ENCODE results near the gene SCD.

DNA sequence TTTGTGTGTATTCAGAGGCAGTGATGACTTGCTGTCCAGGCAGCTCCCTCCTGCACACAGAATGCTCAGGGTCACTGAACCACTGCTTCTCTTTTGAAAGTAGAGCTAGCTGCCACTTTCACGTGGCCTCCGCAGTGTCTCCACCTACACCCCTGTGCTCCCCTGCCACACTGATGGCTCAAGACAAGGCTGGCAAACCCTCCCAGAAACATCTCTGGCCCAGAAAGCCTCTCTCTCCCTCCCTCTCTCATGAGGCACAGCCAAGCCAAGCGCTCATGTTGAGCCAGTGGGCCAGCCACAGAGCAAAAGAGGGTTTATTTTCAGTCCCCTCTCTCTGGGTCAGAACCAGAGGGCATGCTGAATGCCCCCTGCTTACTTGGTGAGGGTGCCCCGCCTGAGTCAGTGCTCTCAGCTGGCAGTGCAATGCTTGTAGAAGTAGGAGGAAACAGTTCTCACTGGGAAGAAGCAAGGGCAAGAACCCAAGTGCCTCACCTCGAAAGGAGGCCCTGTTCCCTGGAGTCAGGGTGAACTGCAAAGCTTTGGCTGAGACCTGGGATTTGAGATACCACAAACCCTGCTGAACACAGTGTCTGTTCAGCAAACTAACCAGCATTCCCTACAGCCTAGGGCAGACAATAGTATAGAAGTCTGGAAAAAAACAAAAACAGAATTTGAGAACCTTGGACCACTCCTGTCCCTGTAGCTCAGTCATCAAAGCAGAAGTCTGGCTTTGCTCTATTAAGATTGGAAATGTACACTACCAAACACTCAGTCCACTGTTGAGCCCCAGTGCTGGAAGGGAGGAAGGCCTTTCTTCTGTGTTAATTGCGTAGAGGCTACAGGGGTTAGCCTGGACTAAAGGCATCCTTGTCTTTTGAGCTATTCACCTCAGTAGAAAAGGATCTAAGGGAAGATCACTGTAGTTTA is 15.8 kb downstream of the SCD start:
- TF ChIP-seq POLR2A (IDR thresholded peaks at IDR 0.05) = no peak
- TF ChIP-seq, protein P1, sequence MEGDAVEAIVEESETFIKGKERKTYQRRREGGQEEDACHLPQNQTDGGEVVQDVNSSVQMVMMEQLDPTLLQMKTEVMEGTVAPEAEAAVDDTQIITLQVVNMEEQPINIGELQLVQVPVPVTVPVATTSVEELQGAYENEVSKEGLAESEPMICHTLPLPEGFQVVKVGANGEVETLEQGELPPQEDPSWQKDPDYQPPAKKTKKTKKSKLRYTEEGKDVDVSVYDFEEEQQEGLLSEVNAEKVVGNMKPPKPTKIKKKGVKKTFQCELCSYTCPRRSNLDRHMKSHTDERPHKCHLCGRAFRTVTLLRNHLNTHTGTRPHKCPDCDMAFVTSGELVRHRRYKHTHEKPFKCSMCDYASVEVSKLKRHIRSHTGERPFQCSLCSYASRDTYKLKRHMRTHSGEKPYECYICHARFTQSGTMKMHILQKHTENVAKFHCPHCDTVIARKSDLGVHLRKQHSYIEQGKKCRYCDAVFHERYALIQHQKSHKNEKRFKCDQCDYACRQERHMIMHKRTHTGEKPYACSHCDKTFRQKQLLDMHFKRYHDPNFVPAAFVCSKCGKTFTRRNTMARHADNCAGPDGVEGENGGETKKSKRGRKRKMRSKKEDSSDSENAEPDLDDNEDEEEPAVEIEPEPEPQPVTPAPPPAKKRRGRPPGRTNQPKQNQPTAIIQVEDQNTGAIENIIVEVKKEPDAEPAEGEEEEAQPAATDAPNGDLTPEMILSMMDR (IDR thresholded peaks at IDR 0.05) = no peak
